Suprapubic skin (tissue), 4 donors: ENCODE results near the gene GRIN2A. TPM values are rescaled to one million over a fixed set of nuclear protein-coding genes. Genes with fewer than 3 reads are reported as not detected.

Source experiments
- DNase-seq, 2 donors: peaks; one replicate each; pipeline ENCODE4 v3.0.0-alpha.2; 2019; ENCODE audit warnings: low spot score in 2 of 2
- H3K27ac ChIP-seq: fragments of 200-600 bp; sonication (generic); one replicate; pipeline ENCODE4 v1.5.1; 2019
- H3K27me3 ChIP-seq: fragments of 200-600 bp; sonication (generic); one replicate; pipeline ENCODE4 v1.5.1; 2019
- H3K36me3 ChIP-seq: fragments of 200-600 bp; sonication (generic); one replicate; pipeline ENCODE4 v1.5.1; 2019
- H3K4me1 ChIP-seq: fragments of 200-600 bp; sonication (generic); one replicate; pipeline ENCODE4 v1.5.1; 2019
- H3K4me3 ChIP-seq: fragments of 200-600 bp; sonication (generic); one replicate; pipeline ENCODE4 v1.5.1; 2019; ENCODE audit warnings: mild to moderate bottlenecking
- H3K9me3 ChIP-seq: fragments of 200-600 bp; sonication (generic); one replicate; pipeline ENCODE4 v1.5.1; 2019
- EP300 ChIP-seq: sonication (generic); formaldehyde crosslinking; IDR thresholded peaks from one replicate; pipeline ENCODE4 v1.6.1; 2017; ENCODE audit warnings: antibody characterized with exemption
- POLR2A ChIP-seq, 2 donors: fragments of 450-650 bp; IDR thresholded peaks; one replicate each; pipeline ENCODE4 v1.6.1; 2017; ENCODE audit warnings: antibody characterized with exemption in 2 of 2, mild to moderate bottlenecking in 2 of 2, moderate library complexity in 2 of 2
- POLR2AphosphoS5 ChIP-seq, 3 donors: sonication (generic); formaldehyde crosslinking; IDR thresholded peaks; one replicate each; pipeline ENCODE4 v1.6.1; 2017; ENCODE audit warnings: antibody characterized with exemption in 3 of 3
- WGBS: methylation state at CpG from one replicate; pipeline ENCODE4 v1.1.5; 2018; 5-methylcytosine and 5-hydroxymethylcytosine counted together
- total RNA-seq, 4 donors: library from RNA; depleted of rRNA; stranded (reverse); fragments of >200 nt; gene quantifications; one replicate each; pipeline ENCODE4 v1.1.0, GENCODE V29; 2016
- TF ChIP-seq, protein P1 (sequence below), 2 donors: fragments of 200-600 bp in 1 of 2; fragments of 450-650 bp in 1 of 2; sonication (generic) in 1 of 2; IDR thresholded peaks; one replicate each; pipeline ENCODE4 v1.5.1; 2016 to 2019; ENCODE audit warnings: antibody characterized with exemption in 2 of 2, mild to moderate bottlenecking in 1 of 2, moderate library complexity in 1 of 2

Gene GRIN2A
- total RNA-seq, 4 donors from 2014 or later, result 0.08 to 5.4 (median 1.3) TPM

DNA sequence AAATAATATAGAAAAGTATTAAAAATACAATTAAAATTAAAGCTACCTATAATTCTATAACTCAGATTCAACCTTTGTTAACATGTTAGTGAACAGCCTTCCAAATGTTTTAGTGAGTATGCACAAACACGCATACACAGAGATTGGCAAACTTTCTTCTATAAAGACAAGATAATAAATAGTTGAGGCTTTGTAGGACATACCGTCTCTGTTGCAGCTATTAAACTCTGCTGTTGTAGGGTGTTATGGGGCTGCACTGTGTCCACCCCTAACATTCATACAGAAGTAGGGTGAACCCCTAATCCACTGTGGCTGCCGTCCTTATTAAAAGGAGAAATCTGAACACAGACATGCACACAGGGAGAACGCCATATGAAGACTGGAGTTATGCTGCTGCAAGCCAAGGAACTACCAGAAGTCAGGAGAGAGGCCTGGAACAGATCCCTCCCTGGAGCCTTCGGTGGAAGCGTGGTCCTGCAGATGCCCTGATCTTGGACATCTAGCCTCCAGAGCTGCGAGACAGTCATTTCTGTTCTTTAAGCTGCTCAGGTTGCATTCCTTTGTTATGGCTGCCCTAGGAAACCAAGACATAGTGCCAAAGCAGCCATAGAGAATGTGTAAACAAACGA is 383.2 kb downstream of the GRIN2A start:
- Histone ChIP-seq H3K4me3 (no peak overlapping the region), H3K4me1 (no peaks in the 10 kb centered on the region), H3K27ac (no peak overlapping the region), H3K27me3 (no peaks in the 10 kb centered on the region), H3K9me3 (no peaks in the 10 kb centered on the region), H3K36me3 (no peaks in the 10 kb centered on the region)
- no peak for TF ChIP-seq POLR2AphosphoS5 (IDR thresholded peaks at IDR 0.05)
- TF ChIP-seq, protein P1, sequence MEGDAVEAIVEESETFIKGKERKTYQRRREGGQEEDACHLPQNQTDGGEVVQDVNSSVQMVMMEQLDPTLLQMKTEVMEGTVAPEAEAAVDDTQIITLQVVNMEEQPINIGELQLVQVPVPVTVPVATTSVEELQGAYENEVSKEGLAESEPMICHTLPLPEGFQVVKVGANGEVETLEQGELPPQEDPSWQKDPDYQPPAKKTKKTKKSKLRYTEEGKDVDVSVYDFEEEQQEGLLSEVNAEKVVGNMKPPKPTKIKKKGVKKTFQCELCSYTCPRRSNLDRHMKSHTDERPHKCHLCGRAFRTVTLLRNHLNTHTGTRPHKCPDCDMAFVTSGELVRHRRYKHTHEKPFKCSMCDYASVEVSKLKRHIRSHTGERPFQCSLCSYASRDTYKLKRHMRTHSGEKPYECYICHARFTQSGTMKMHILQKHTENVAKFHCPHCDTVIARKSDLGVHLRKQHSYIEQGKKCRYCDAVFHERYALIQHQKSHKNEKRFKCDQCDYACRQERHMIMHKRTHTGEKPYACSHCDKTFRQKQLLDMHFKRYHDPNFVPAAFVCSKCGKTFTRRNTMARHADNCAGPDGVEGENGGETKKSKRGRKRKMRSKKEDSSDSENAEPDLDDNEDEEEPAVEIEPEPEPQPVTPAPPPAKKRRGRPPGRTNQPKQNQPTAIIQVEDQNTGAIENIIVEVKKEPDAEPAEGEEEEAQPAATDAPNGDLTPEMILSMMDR (IDR thresholded peaks at IDR 0.05), result no peak
- TF ChIP-seq POLR2A (IDR thresholded peaks at IDR 0.05), result no peak
- TF ChIP-seq EP300, result no peak
- WGBS, result 83% methylated on average over 8 of the region's 8 CpGs
- no peak for DNase-seq

DNA sequence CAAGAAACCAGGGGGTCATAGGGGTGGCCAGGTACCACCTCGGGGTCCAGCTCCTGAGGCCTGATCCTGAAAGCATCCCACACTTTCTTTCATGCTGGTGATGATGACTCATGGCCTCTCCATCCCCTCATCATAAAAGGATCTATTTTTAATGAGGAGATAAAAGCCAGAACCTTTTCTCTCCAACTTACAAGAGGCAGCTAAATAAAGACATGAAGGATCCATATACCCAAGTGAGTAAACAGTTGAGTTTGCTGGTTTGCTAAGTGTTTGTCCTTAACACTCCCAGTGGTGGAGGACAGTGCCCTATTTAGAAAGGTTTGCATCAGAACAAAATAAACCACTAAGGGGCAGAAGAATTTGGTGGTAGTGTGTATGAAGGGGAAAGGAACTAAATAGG is 383.8 kb downstream of the GRIN2A start:
- 67% methylated on average over 1 of the region's 1 CpG for WGBS
- no peaks in the 10 kb centered on the region for H3K27me3 ChIP-seq
- no peak overlapping the region for H3K4me3 ChIP-seq
- TF ChIP-seq EP300, result no peak
- TF ChIP-seq POLR2A (IDR thresholded peaks at IDR 0.05), result no peak
- no peak for TF ChIP-seq POLR2AphosphoS5 (IDR thresholded peaks at IDR 0.05)
- TF ChIP-seq, protein P1 (IDR thresholded peaks at IDR 0.05), result no peak
- H3K27ac ChIP-seq, result no peak overlapping the region
- DNase-seq, result no peak
- H3K4me1 ChIP-seq, result no peaks in the 10 kb centered on the region
- H3K36me3 ChIP-seq, result no peaks in the 10 kb centered on the region
- H3K9me3 ChIP-seq, result no peaks in the 10 kb centered on the region

DNA sequence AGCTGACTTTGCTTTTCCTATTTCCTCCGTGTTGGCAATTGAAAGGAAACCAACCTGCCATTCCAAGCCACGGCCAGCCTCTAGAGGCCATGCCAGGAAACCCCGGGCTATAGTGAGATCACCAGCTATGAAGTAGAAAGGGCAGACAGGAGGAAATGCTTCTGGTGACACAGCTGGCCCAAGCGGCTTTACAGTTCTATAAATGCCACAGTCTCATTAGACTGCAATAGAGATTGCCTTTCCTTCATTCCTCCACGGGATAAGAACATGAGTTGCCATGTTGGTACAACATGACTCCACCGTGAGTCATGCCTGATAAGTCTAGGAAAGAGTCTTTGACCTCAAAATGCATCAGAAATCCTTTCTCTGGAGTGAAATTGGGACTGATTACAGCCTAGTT is 384.9 kb downstream of the GRIN2A start:
- TF ChIP-seq EP300 (no peak), POLR2AphosphoS5 (IDR thresholded peaks at IDR 0.05) (no peak), POLR2A (IDR thresholded peaks at IDR 0.05) (no peak)
- TF ChIP-seq, protein P1 (IDR thresholded peaks at IDR 0.05), result no peak
- Histone ChIP-seq H3K4me3 (no peak overlapping the region), H3K9me3 (no peaks in the 10 kb centered on the region), H3K4me1 (no peaks in the 10 kb centered on the region), H3K27me3 (no peaks in the 10 kb centered on the region), H3K36me3 (no peaks in the 10 kb centered on the region), H3K27ac (no peak overlapping the region)
- no peak for DNase-seq
- WGBS, result 61% methylated on average over 4 of the region's 6 CpGs

DNA sequence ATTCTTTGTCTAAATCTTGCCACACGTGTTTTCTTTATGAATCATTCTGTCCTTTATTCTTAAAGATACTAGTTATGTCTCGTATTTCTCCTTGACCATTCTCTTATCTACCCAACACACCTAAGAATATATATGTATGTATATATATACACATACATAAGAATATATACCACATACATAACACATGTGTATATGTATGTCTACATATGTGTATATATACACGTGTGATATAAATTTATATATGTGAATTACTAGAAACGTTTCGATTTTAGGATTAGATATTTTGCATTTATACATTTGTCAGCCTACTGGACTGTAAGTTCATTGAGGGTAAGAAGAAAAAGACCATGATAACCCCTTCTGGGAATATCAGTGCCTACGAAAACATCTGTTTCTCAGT is 388.6 kb downstream of the GRIN2A start:
- 89% methylated on average over 6 of the region's 6 CpGs for WGBS
- Histone ChIP-seq H3K36me3 (no peaks in the 10 kb centered on the region), H3K4me1 (no peaks in the 10 kb centered on the region), H3K27ac (no peak overlapping the region), H3K27me3 (no peaks in the 10 kb centered on the region), H3K9me3 (no peaks in the 10 kb centered on the region), H3K4me3 (no peak overlapping the region)
- no peak for DNase-seq
- TF ChIP-seq POLR2A (IDR thresholded peaks at IDR 0.05) (no peak), EP300 (no peak), POLR2AphosphoS5 (IDR thresholded peaks at IDR 0.05) (no peak)
- TF ChIP-seq, protein P1 (IDR thresholded peaks at IDR 0.05), result no peak

DNA sequence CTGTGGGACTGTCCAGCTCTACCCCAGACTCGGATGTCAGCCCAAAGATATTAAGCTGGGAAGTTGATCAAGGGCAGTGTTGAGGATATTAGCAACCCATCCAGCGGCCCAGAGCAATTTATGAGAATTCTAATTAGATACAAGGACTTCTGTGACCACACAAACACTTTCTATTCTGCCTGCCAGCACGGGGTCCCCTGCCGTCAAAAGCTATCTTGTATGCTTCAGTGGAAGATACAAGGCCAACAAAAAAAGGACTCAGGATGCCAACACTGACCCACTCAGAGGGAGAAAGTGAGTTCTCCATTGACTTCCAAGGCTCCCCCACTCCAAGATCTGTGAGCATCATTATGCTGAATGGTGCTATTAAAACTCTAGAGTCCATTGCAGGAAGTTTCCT is 390.7 kb downstream of the GRIN2A start:
- no peak for TF ChIP-seq POLR2AphosphoS5 (IDR thresholded peaks at IDR 0.05)
- no peak for TF ChIP-seq EP300
- TF ChIP-seq POLR2A (IDR thresholded peaks at IDR 0.05), result no peak
- TF ChIP-seq, protein P1 (IDR thresholded peaks at IDR 0.05), result no peak
- no peak overlapping the region for H3K27ac ChIP-seq
- no peaks in the 10 kb centered on the region for H3K9me3 ChIP-seq
- no peaks in the 10 kb centered on the region for H3K36me3 ChIP-seq
- H3K27me3 ChIP-seq, result no peaks in the 10 kb centered on the region
- DNase-seq, result no peak
- whole genome bisulfite sequencing, result 92% methylated on average over 4 of the region's 4 CpGs
- H3K4me1 ChIP-seq, result no peaks in the 10 kb centered on the region
- no peak overlapping the region for H3K4me3 ChIP-seq
